ENCODE data around the gene KCTD2. TPM values are rescaled to one million over a fixed set of nuclear protein-coding genes. Genes with fewer than 3 reads are reported as not detected.
A peak's percentile ranks its signal among the peaks of the same experiment; 100 is the strongest.
"Not testable (repeated sequence)": the region's sequence is repeated elsewhere in the genome, so short reads cannot be mapped to it uniquely, and the experiment has no call there.

The KCTD2 gene
- total RNA-seq, 6 donors from 2014 or later = 17.8 to 26.1 (median 22.9) TPM

GRCh38 chr17:75044716-75045115 lies 2.3 kb upstream of the KCTD2 start:
- ATAC-seq (ENCODE audit: low FRiP score in 2 of 2) (no peak), DNase-seq (no peak)
- Histone ChIP-seq H3K4me3 (no peak overlapping the region), H3K27me3 (no peaks in the 10 kb centered on the region), H3K36me3 (peaks cover 16 to 35% (median 25%) of the 10 kb centered on the region in 4 donors), H3K4me1 (peaks cover 16 to 33% (median 23%) of the 10 kb centered on the region in 4 donors), H3K27ac (no peak overlapping the region), H3K9me3 (no peaks in the 10 kb centered on the region)
- TF ChIP-seq EP300 (IDR thresholded peaks at IDR 0.05) = no peak
- no peak for TF ChIP-seq POLR2A (IDR thresholded peaks at IDR 0.05)
- TF ChIP-seq, protein P1, sequence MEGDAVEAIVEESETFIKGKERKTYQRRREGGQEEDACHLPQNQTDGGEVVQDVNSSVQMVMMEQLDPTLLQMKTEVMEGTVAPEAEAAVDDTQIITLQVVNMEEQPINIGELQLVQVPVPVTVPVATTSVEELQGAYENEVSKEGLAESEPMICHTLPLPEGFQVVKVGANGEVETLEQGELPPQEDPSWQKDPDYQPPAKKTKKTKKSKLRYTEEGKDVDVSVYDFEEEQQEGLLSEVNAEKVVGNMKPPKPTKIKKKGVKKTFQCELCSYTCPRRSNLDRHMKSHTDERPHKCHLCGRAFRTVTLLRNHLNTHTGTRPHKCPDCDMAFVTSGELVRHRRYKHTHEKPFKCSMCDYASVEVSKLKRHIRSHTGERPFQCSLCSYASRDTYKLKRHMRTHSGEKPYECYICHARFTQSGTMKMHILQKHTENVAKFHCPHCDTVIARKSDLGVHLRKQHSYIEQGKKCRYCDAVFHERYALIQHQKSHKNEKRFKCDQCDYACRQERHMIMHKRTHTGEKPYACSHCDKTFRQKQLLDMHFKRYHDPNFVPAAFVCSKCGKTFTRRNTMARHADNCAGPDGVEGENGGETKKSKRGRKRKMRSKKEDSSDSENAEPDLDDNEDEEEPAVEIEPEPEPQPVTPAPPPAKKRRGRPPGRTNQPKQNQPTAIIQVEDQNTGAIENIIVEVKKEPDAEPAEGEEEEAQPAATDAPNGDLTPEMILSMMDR (IDR thresholded peaks at IDR 0.05) = no peak
- 81 to 83% methylated on average over 7 of the region's 7 CpGs for WGBS, 2 donors

DNA sequence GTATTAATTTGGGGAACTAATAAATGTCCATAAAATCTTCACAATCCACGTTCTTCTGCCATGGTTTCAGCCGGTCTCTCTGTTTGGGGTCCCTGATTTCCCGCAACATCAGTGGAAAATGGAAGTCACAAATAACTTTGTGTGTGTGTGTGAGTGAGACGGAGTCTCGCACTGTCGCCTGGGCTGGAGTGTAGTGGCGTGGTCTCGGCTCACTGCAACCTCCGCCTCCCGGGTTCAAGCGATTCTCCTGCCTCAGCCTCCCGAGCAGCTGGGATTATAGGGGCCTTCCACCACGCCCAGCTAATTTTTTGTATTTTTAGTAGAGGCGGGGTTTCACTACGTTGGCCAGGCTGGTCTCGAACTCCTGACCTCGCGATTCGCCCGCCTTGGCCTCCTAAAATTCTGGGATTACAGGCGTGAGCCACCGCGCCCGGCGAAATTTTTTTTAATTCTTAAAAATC lies 1.0 kb upstream of the KCTD2 start:
- H3K27ac ChIP-seq = peak overlapping the region; percentile 96 to 99 (median 98)
- WGBS, 2 donors = 20 to 25% methylated on average over 25 of the region's 25 CpGs
- DNase-seq = not testable (repeated sequence)

DNA sequence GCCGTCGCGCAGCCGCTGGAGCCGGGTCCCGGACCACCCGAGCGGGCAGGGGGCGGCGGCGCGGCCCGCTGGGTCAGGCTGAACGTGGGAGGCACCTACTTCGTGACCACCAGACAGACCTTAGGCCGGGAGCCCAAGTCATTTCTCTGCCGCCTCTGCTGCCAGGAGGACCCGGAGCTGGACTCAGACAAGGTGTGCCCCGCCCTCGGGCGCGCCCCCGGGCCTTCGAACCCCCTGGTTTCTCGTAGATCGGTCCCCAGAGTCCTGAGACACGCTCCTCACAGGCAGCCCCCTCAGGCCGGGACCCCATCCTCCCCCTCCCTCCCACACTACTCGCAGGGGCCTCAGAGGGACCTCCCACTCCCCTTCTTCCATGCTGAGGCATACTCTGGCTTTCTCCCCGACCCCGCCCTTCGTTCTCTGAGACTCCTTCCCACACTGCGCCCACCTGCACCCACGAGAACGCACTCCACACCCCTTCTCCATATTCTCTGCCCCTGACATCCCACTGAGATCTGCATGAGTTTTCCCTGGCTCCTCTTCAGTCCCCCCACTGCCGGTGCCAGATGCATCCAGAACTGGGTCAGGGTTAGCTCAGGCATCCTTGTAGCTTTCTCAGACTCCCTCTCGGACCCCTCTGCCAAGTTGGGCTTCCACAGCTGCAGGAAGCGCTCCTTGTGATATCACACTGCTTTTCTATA lies 523 bp downstream of the KCTD2 start:
- peaks cover 1 to 29% (median 7%) of the 10 kb centered on the region in 4 donors for H3K36me3 ChIP-seq
- TF ChIP-seq, protein P1 (IDR thresholded peaks at IDR 0.05) = no peak
- no peak for ATAC-seq (ENCODE audit: low FRiP score in 2 of 2)
- no peaks in the 10 kb centered on the region for H3K27me3 ChIP-seq
- H3K4me3 ChIP-seq = peak overlapping the region; percentile 82 to 99 (median 91)
- H3K4me1 ChIP-seq = peaks cover 16 to 33% (median 23%) of the 10 kb centered on the region in 4 donors
- no peaks in the 10 kb centered on the region for H3K9me3 ChIP-seq
- WGBS, 2 donors = 2% methylated on average over 11 to 22 of the region's 38 CpGs
- peak; percentile 40 to 91 for DNase-seq
- H3K27ac ChIP-seq = peak overlapping the region; percentile 96 to 99 (median 98)

More for the DNA sequence above, 1.0 kb upstream of the KCTD2 start:
- not testable (repeated sequence) for H3K9me3 ChIP-seq; ATAC-seq (ENCODE audit: low FRiP score in 2 of 2); H3K27me3 ChIP-seq
- peaks cover 9 to 35% (median 18%) of the 10 kb centered on the region in 4 donors for H3K36me3 ChIP-seq
- peaks cover 16 to 33% (median 23%) of the 10 kb centered on the region in 4 donors for H3K4me1 ChIP-seq
- peak overlapping the region; percentile 89 to 99 (median 94) for H3K4me3 ChIP-seq

DNA sequence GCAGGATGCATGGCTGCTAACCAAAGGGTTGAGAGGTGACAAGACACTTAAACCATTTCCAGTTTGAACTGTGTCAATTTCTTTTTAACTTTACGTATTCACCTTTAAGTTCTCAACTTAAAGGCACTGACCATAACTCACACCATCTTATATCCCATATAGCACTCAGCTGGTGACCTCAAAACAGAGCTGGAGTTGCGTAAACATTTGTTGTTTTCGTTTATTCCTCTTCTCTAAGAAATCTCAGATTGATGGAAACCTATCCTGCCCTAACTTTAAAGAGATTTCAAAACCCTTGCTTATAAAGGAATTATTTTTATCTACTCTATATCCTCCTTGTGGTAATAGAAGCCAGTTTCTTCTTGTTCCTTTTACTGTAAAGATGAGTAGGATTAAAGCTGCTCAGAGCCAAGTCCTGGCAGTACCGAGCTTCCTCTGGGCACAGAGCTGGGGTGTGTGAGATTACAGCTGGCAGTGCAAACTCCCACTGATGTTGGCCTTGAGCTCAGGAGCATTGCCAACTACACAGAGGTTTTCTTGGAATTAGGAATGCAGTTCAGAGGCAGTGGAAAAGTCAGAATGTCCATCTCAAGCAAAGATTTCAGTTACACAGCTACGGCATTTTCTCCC lies 1.3 kb downstream of the KCTD2 start:
- H3K9me3 ChIP-seq = no peaks in the 10 kb centered on the region
- peak overlapping the region in 2 of 4 donors; percentile 97 to 99 for H3K27ac ChIP-seq
- H3K27me3 ChIP-seq = no peaks in the 10 kb centered on the region
- no peak for ATAC-seq (ENCODE audit: low FRiP score in 2 of 2)
- peak overlapping the region in 3 of 4 donors; percentile 82 to 99 (median 93) for H3K4me3 ChIP-seq
- peaks cover 2 to 36% (median 14%) of the 10 kb centered on the region in 4 donors for H3K36me3 ChIP-seq
- peaks cover 16 to 33% (median 23%) of the 10 kb centered on the region in 4 donors for H3K4me1 ChIP-seq
- DNase-seq = no peak
- 35 to 38% methylated on average over 5 of the region's 5 CpGs for WGBS, 2 donors
- TF ChIP-seq EP300 (IDR thresholded peaks at IDR 0.05) (no peak), POLR2AphosphoS5 (IDR thresholded peaks at IDR 0.05) (no peak)

GRCh38 chr17:75049057-75049456 lies 2.0 kb downstream of the KCTD2 start:
- WGBS, 2 donors = 84 to 88% methylated on average over 5 of the region's 5 CpGs
- ATAC-seq (ENCODE audit: low FRiP score in 2 of 2) (no peak), DNase-seq (no peak)
- no peaks in the 10 kb centered on the region for H3K9me3 ChIP-seq
- no peaks in the 10 kb centered on the region for H3K27me3 ChIP-seq
- no peak overlapping the region for H3K4me3 ChIP-seq
- TF ChIP-seq POLR2A (IDR thresholded peaks at IDR 0.05) (no peak), POLR2AphosphoS5 (IDR thresholded peaks at IDR 0.05) (no peak)
- peaks cover 16 to 33% (median 23%) of the 10 kb centered on the region in 4 donors for H3K4me1 ChIP-seq
- peak overlapping the region in 1 of 4 donors; percentile 99 for H3K27ac ChIP-seq
- peaks cover 5 to 43% (median 18%) of the 10 kb centered on the region in 4 donors for H3K36me3 ChIP-seq

DNA sequence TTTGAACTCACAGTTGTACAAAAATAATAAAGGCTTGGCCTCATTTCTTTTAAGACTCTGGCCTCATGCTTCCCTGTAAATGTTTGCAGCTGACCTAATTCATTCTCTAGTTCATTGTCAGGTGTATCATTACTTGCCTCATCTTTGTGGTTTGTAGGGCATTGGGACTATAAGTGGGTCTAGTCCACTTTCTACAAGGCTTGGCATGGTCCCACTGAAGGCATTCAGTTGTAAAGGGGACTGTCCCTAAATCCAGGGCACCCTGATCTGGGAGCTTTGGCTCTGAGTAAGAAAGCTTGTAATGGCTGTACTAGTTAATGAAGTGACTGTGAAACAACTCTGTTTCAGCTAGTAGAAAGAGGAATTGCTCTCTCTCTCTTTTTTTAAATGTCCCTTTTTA lies 2.7 kb downstream of the KCTD2 start:
- no peak overlapping the region for H3K27ac ChIP-seq

More for the DNA sequence above, 2.7 kb downstream of the KCTD2 start:
- no peak for ATAC-seq (ENCODE audit: low FRiP score in 2 of 2)
- H3K4me3 ChIP-seq = no peak overlapping the region
- DNase-seq = no peak
- H3K27me3 ChIP-seq = no peaks in the 10 kb centered on the region
- peaks cover 16 to 33% (median 23%) of the 10 kb centered on the region in 4 donors for H3K4me1 ChIP-seq
- H3K9me3 ChIP-seq = no peaks in the 10 kb centered on the region
- no peak for TF ChIP-seq EP300 (IDR thresholded peaks at IDR 0.05)
- no peak for TF ChIP-seq POLR2AphosphoS5 (IDR thresholded peaks at IDR 0.05)
- TF ChIP-seq, protein P1 (IDR thresholded peaks at IDR 0.05) = no peak
- TF ChIP-seq POLR2A (IDR thresholded peaks at IDR 0.05) = no peak
- H3K36me3 ChIP-seq = peaks cover 6 to 50% (median 22%) of the 10 kb centered on the region in 4 donors
